NCI-H526 treated with DMSO at 0.1 percent for 48 hours (cell line): ENCODE data around the gene SLC15A1.

ENCODE experiments used
- DNase-seq: peaks from one replicate; lab custom pipeline; 2025; lab: John Stamatoyannopoulos, UW

The SLC15A1 gene

DNA sequence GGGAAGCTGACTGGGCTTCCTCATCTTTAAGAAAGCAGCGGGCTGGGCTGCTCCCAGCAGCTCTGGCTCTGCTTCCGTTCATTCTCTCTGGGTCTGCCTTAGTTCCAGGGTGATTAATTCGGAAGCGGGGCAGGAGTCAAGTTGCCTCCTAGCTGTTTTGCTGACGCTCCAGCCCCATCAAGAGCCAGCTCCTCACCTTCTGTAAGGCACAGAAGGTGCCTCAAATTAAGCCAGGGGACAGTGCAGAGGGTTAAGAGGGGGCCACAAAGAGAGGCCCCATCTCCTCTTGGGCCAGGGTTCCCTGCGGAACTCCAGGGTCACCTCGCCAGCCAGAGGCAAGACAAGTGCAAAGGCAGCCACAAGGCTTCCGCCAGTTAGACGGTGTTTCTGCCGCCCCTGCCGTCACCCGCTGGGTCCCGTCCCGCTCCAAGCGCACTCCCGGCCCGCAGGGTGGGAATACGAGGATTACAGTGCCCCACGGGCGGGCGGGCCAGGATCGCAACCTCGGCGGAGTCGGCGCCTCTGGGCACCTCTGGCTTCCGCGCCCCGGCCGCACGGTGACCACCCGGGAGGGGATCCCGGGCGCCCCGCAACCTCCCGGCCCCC lies 508 bp downstream of the SLC15A1 start:
- DNase-seq: no peak

DNA sequence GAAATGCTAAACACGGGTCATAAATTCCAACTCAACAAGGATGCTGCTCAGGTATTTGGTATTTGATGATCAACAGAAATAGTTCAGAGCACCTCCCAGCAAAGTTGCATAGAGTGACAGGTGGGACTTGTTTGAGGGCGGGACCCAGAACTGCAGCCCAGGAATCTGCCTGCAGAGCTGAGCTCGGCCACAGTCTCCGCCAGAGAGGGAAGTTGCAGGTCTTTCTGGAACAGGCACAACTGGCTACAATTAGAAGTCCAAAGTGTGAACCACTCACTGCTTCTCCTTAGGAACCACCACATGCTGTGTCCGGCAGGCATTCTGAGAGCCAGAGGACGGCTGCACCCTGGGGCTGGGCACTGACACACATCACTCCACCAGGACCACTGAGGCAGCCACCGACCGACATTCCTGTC lies 1.1 kb downstream of the SLC15A1 start:
- no peak for DNase-seq

DNA sequence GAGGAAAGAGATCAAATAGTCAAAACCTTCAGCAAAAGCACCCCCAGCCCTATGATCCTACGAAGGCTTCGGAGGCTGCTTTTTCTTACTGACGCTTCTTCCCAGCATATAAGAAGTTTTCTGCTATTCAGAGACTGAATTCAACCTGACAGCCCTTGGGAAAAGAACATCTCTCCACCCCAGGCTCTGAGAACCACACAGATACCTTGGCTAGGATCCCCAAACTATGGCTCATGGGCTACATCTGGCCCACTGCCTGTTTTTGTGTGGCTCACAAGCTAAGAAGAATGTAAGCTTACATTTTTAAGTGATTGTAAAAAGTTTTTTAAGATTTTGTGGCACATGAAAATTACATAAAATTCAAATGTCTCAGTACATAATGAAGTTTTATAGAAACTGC lies 3.0 kb downstream of the SLC15A1 start:
- no peak for DNase-seq

DNA sequence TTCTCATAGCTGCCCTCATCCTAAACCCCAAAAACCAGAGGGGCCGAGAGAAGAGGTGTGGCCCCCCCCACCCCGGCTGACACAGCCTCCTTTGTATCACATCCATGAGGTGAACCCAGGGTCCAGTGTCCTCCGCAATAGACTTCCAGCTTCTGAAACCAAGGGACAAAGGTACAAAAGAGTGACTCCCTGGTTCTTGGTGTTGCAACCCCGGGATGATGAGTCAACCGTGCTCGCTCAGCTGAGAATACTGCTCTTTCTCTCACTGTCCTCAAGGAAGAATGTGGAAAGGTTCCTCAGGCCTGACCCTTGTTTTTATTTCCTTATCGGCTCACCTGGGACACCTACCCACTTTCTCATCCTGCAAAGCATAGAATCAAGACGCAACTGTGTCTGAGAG lies 5.5 kb downstream of the SLC15A1 start:
- no peak for DNase-seq

DNA sequence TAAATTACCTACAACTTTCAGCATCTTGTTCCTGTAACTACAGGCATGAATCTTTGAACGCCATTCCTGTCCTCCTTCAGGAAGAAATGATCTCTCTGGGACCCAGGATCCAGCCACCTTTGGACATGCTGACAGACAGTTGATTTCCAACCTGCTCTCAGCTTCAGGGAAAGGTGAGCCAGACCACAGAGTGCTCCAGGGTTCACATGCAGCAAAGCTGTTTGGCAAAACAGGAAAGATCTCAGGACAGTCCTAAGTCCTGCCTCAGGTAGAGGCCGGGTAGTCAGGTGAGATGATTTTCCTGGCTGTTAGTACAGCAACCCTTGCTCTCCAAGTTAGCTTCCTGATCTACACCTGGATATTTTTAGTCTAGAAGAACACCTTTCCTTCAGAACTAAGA lies 9.1 kb downstream of the SLC15A1 start:
- no peak for DNase-seq

DNA sequence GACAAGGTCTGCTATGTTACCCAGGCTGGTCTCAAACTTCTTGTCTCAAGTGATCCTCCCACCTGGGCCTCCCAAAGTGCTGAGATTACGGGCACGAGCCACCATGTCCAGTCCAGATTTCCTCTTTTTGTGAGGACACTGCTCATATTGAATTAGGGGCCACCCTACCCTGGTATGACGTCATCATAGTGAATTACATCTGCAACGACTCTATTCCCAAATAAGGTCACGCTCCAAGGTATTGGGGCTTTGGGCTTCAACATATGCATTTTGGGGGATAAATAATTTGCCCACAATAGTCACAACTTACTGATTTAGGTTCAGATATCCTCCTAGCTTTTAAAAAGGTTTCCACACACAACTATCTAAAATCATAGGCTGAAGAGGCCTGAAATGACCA lies 9.5 kb downstream of the SLC15A1 start:
- DNase-seq: no peak

DNA sequence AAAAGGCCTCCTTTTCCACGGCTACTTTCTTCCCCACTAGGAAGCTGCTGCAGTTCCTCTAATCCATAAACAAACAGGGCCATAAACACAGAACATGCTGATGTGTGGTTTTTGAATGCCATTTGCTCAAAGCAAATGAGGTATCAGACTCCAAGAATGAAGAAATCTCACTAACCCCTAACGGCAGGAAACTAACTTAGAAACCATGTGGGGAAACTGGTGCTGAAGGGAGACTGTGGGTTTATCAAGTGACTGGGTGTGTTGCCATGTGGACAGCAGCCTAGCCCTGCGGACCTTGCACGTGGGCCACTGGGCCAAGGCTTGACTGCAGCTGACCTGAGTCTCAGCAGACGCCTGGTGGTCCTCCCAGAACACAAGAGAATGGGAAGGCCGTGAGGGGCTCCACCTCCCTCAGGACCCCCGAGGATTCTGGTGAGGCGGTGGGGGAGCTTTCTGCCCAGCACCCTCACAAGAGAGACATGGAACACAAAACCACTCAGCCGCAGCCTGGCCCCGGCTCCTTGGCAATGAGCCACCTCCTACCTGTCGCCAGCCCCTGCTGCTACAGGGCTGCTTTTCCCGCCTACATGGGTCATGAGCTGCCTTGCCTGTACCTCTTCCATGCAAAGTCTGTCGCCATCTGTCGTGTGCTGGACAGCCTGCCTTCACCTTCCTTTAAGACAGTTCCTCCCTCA lies 10.6 kb downstream of the SLC15A1 start:
- peak; percentile 52 for DNase-seq

DNA sequence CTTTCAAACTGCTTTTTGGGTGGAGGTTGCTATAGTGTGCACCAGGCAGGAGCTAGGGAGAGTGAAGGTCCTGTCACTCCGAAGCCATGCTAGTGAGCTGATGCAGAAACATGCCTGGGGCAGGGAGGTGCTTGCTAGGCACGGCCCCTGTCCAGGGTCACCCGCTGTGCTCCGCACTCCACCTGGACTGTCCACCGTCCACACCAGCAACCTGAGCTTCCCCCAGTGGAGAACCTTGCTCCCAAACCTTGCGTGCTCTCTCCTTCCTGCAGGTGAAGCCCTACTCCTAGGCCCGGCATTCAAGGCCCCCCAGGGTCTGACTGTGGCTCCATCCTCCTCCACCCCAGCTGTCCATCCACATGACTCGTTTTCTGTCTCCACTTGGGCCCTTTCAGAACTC lies 12.3 kb downstream of the SLC15A1 start:
- no peak for DNase-seq

DNA sequence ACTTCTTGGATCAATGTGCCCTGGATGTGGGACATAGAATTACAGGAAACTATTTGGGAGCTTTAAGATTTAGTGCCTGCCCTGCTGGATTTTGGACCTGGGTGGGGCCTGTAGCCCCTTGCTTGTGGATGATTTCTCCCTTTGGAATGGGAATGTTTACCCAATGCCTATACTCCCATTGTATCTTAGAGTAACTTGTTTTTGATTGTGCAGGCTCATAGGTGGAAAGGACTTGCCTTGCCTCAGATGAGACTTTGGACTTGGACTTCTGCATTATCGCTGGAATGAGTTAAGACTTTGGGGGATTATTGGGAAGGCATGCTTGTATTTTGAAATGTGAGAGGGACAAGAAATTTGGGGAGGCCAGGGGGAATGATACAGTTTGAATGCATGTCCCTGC lies 13.5 kb downstream of the SLC15A1 start:
- no peak for DNase-seq

DNA sequence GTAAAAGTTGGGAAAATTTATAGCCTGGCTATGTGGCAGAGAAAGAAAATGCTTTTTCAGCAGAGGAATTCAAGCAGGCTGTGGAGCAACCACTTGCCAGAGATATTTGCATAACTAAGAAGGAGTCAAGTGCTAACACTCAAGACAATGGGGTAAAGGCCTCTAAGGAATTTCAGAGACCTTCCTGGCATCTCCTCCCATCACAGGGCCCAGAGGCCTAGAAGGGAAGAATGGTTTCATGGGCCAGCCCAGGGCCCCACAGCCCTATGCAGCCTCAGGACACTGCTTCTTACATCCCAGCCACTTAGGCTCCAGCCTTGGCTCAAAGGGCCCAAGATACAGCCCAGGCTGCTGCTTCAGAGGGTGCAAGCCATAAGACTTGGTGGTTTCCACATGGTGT lies 14.3 kb downstream of the SLC15A1 start:
- no peak for DNase-seq

DNA sequence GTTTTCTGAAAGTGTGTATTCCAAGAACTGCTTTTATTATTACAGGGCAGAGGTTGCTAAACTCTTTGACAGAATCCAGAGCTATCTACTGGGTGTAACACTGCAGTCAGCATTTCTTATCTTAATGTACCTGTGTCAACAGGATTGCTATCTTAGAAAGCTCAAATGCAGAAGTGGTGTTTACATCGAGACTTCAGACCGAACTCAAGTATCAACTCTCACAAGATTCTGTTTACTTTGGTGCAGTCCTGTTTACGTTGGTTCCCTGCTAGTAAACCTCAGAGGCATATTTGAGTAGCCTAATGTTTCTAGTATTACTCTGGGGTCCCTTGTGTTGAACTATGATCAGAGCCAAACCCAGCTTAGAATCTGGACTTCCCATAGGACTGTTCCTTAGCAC lies 20.5 kb downstream of the SLC15A1 start:
- DNase-seq: no peak

DNA sequence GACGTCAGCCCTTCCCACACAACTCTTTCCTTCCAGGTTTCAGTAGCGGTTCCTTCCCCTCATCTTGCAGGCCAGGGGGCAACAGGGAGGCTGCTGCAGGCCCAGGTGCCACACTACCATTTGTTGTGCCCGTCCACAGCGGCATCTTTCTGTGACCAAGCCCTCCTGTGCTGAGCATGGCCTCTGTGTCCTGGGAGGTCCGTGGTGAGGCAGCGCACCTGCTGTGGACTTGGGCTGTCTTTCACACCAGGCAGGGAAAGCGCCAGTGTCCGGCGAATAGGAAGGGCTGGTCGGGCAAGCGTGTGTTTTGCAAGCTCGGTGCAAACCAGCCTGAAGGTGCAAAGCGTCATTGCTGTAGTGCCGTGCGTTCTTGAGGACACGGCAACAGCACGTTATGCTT lies 21.4 kb downstream of the SLC15A1 start:
- no peak for DNase-seq

DNA sequence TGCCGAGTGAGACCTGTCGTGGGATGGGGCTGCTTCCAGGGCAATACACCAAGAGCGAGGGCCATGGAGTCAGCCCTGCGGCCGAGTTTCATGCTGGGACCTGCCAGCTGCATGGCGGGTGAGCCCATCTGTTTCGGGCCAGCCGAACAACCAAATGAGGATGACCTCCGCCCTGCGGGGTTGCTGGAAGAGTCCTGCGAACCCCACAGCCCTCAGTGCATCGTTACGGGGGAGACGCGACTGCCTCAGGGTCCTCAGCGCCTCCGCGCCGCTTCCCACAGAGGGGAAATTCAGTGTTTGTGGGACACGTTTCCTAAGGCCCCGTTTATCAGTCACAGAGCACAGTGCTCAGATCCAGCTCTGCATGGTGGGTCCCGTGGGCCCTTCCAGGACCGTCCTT lies 22.0 kb downstream of the SLC15A1 start:
- no peak for DNase-seq

DNA sequence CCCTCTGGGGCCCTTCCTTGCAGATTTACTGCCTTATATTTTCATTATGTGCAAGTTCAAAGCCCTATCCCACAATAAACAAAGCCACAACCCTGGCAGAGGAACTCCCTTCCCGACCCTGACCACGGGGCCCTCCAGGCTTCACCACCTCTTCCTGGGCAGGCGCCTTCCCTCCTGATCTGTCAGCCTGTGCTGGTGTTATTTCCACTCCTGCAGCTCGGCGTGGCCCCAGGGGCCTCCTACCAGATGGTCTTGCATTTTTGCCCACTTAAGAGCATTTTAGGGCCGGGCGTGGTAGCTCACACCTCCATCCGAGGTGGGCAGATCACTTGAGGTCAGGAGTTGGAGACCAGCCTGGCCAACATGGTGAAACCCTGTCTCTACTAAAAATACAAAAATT lies 22.8 kb downstream of the SLC15A1 start:
- DNase-seq: no peak

DNA sequence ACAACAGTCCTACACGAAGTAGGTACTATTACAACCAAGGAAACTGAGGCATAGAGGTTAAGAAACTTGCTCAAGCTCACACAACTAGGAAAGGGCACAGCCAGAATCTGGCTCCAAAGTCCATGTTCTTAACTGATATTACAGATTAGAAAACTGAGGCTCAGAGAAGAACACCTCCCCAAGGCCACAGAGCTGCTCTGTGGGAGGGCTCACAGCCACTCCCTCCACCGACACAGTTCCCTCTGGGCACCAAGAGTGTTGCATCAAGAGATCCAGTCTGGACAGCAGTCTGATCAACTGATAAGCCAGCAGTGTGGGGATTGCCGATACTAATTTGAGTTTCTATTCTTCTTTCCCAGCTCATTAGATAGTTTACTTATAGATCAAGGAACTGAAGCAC lies 29.5 kb downstream of the SLC15A1 start:
- DNase-seq: no peak

DNA sequence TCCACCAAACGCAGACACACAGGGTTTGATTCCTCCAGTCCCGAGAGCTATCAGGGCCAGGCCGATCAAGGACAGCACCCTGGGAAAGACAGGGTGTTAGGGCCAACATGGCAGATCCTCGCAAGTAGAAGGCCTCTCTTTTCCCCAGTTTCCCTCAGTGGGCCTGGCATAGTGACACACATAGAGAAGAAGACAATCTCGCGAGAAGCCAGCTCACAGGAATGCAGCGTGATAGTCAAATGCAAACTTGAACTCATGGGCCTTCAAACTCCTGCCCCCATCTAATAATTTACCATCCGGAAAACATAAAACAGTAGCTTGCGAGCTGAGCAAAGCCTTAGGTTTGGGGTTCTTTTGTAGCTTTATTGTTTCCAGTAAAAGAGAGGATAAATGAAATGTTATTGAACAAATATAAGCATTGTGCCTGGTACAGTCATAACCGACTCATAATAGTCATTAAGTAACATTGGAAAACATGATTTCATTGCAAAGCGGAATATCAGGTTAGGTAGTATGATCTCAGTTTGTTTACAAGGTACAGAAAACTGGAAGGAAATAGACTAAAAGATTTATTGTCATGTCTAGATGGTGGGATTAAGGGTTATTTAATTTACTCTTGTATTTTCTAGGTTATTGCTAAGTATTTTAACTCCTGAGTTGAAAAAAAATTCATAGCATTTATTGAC lies 30.5 kb downstream of the SLC15A1 start:
- no peak for DNase-seq

DNA sequence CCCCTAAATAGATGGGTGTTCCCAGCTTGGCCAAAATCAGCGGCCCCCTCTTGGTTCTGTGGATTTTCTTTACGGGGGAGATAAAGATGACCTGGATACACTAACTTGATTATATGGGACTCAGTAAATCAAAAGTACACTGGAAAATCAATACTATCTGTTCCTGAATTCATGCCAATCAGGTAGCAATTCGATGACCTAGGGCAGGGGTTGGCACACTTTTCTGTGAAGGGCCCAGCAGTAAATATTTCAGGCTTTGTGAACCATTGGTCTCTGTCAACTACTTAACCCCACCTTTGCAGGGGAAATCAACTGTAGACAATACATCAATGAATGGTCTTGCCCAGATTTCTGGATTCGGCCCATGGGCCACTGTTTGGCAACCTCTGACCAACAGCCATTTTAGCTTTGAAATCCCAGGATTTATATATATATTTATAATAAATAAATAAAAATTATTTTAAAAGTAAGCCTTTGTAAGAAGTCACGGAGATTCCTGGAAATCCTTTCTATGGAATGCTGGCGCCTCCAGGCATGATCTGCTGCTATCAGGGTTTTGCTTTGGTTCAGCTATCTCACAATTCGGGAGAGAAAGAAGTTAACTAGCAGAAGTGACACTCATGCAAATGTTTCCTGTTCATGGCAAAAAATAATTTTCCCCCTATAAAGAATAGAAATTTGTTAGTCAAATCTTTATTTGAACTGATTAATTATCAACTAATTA lies 32.8 kb downstream of the SLC15A1 start:
- no peak for DNase-seq

DNA sequence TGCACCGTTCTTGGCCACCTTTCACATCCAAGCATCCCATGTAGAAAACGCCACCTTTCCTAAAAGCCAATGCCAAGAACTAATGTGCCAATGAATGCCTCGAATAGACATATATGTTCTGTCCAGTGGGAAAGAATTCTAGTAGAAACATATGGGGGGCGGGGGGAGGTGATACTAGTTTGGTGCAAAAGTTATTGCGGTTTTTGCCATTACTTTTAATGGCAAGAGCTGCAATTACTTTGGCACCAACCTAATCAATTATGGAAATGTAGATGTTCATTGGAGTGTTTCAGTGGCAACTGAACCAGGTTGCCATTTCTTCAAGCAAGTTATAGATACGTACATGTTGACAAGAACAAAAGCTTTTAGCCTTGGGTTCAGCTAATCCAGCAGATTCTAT lies 34.6 kb downstream of the SLC15A1 start:
- DNase-seq: no peak

DNA sequence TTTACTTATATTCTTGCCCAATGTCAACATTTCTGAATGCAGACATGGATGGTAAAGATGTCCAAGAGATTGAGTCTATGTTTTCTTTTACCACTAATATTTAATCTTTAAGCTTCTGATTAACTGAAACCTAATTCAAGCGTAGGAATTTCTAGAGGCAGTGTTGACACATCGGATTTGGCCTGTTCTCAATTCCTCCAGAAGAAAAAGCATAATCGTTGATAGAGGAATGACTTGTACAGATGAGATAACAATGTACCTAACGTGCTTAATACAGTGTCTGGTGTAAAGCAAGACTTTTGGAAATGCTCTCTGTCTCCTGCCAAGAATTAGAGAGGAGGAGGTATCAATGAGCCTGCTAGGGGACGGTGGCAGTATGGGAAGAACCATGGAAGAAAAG lies 35.2 kb downstream of the SLC15A1 start:
- no peak for DNase-seq

DNA sequence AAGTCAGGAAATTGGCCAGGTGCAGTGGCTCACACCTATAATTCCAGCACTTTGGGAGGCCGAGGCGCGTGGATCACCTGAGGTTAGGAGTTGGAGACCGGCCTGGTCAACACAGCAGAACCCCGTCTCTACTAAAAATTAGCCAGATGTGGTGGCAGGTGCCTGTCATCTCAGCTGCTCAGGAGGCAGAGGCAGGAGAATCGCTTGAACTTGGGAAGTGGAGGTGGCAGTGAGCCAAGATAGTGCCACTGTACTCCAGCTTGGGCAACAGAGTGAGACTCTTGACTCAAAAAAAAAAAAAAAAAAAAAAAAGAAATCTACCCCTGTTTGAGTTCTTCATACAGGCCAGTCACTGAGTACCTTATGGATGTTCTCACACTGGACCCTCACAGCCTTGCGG lies 42.0 kb downstream of the SLC15A1 start:
- DNase-seq: no peak

DNA sequence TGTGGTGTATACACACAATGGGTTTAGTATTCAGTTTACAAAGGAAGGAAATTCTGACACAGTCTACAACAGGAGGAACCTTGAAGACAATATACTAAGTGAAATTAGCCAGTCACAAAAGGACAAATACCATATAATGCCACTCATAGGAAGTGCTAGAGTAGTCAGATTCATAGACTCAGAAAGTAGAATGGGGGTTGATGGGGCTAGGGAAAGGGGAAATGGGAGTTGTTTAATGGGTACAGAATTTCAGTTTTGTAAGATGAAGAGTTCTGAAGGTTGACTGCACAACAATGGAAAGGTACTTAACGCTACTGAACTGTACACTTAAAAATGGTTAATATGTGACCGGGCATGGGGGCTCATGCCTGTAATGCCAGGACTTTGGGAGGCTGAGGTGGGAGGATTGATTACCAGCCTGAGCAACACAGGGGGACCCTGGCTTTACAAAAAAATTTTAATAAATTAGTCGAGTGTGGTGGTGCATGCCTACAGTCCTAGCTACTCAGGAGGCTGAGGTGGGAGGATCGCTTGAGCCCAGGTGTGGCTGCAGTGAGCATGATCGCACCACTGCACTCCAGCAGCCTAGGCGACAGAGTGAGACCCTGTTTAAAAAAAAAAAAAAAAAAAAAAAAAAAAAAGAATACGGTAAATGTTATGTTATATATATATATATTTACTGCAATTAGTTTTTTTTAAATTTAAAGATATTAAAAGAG lies 45.0 kb downstream of the SLC15A1 start:
- DNase-seq: no peak

DNA sequence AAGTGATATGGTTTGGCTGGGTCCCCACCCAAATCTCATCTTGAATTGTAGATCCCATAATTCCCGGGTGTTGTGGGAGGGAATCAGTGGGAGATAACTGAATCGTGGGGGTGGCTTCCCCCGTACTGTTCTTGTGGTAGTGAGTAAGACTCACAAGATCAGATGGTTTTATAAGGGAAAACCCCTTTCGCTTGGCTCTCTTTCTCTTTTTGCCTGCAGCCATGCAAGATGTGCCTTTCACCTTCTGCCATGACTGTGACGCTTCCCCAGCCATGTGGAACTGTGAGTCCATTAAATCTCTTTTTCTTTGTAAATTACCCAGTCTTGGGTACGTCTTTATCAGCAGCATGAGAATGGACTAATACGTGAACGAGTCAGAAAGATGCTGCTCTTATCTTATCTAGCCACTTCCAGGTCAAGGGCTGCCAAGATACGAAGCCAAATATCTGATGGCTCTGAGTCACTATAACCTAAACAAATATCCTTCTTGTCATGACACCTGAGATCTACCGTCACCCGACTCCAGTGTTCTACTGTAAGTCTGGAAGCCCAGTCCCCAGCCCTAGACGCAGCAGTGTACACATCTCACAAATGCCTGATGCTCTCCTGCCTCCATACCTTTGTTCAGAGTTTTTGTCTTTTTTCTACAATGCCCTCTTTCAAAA lies 45.9 kb downstream of the SLC15A1 start:
- no peak for DNase-seq
